GM06990 (cell line): ENCODE results near the gene RBM8A.

Experiments used
- DNase-seq: peaks from one replicate; pipeline ENCODE4 v3.0.0-alpha.2; 2011; ENCODE audit not compliant: insufficient read length; ENCODE audit errors: extremely low read depth
- H3K27me3 ChIP-seq: replicated peaks from 2 replicates; pipeline ENCODE4 v1.6.0; 2011; ENCODE audit warnings: low read length; ENCODE audit not compliant: control insufficient read depth, insufficient read depth
- H3K36me3 ChIP-seq: 2 replicates; pipeline ENCODE4 v1.5.1; 2011; ENCODE audit warnings: low read length; ENCODE audit not compliant: control insufficient read depth, insufficient read depth
- H3K4me3 ChIP-seq: replicated peaks from 2 replicates; pipeline ENCODE4 v1.5.1; 2011; ENCODE audit warnings: low read depth, mild to moderate bottlenecking, control low read depth, low read length
- TF ChIP-seq, protein P1 (sequence below): IDR thresholded peaks from 2 replicates; pipeline ENCODE4 v1.5.1; 2011; ENCODE audit warnings: low read length, control low read depth, mild to moderate bottlenecking, inconsistent platforms; ENCODE audit not compliant: insufficient read depth, poor library complexity, severe bottlenecking

The RBM8A gene

DNA sequence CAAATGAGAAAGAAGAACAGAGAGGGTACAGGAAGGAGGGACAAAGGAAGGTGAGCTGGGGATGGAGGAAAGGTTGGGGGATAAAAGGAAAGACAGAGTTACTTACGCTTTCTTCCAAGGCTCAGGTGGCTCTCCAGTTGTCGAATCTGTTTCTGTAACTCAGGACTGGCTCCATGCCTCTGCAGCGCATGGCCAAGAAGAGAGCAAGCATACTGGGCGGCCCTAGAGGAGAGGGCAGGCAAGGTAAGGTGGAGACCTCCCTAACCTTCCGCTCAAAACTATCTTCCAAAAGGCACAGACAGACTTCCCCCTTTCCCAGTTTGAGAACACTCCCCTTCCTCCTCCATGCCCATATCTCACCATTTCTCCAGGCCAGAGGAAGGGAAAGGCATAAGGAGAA, 9.7 kb downstream of the RBM8A start:
- Histone ChIP-seq H3K36me3 (peaks cover 2% of the 10 kb centered on the region), H3K27me3 (no peaks in the 10 kb centered on the region), H3K4me3 (peak overlapping the region; percentile 85)
- TF ChIP-seq, protein P1, sequence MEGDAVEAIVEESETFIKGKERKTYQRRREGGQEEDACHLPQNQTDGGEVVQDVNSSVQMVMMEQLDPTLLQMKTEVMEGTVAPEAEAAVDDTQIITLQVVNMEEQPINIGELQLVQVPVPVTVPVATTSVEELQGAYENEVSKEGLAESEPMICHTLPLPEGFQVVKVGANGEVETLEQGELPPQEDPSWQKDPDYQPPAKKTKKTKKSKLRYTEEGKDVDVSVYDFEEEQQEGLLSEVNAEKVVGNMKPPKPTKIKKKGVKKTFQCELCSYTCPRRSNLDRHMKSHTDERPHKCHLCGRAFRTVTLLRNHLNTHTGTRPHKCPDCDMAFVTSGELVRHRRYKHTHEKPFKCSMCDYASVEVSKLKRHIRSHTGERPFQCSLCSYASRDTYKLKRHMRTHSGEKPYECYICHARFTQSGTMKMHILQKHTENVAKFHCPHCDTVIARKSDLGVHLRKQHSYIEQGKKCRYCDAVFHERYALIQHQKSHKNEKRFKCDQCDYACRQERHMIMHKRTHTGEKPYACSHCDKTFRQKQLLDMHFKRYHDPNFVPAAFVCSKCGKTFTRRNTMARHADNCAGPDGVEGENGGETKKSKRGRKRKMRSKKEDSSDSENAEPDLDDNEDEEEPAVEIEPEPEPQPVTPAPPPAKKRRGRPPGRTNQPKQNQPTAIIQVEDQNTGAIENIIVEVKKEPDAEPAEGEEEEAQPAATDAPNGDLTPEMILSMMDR = no peak
- no peak for DNase-seq

DNA sequence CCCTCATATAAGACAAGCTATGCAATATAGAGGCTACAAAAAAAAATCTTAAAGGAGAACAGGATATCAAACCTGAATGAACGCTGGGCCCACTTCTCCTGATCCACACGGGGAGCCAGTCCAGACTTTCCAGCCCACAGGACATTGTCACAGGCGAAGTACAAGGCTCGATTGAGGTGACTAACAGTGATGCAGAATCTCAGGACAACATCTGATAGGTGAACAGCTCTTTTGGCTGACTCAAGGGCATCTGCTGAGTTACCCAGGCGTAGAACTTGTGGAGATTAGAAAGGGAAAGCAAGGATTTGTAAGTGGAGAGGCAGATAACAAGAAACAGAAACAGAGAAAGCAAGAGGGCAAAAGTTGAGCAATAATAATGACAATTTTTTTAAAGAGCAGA, 10.5 kb downstream of the RBM8A start:
- H3K4me3 ChIP-seq = no peak overlapping the region
- peaks cover 4% of the 10 kb centered on the region for H3K36me3 ChIP-seq
- no peaks in the 10 kb centered on the region for H3K27me3 ChIP-seq
- TF ChIP-seq, protein P1 = no peak
- DNase-seq = no peak

DNA sequence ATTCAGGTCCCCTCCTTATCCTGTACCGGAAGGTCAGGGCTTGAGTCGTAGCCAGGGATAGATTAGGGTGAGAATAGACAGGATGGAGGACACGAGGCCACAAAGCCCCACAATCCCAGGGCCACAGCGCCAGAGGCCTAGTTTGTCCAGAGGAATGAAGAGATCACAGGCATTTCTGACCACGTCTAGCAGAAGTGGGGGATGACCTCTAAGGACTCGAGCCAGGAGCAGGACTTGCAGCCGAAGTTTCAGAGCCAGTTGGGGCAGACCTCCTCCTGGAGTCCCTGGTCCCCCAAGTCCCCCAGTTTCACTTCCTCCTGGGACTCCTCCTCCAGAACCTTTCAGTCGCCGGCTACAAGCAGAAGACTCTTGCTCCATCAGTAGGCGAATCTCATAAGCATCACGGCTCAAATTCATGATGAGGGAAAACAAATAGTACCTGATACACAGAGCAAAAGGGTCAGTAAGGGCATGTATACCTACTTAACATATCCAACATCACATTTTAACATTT, 15.1 kb downstream of the RBM8A start:
- DNase-seq = no peak
- Histone ChIP-seq H3K27me3 (no peaks in the 10 kb centered on the region), H3K36me3 (peaks cover 4% of the 10 kb centered on the region), H3K4me3 (no peak overlapping the region)
- TF ChIP-seq, protein P1 = no peak

DNA sequence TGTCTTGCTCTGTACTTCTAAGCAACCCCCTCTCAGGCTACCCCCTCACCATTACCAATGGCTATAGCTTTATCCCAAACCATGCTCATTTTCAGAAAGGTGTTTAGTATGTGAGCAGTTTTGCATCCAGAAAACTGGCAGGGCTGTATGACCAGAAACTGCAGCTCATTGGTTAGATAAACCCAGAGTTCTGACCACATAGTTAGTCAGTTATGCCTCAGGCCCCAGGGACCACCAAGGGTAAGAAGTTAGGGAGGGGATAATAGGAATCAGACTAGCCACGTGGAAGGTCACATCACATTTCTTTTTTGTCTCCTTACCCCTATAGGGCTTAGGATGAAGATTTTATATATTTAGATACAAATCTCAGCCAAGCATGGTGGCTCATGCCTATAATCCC, 18.6 kb downstream of the RBM8A start:
- DNase-seq = no peak
- Histone ChIP-seq H3K27me3 (no peaks in the 10 kb centered on the region), H3K4me3 (no peak overlapping the region), H3K36me3 (peaks cover 2% of the 10 kb centered on the region; the same call in 1 of the 2 replicates)
- TF ChIP-seq, protein P1 = no peak

DNA sequence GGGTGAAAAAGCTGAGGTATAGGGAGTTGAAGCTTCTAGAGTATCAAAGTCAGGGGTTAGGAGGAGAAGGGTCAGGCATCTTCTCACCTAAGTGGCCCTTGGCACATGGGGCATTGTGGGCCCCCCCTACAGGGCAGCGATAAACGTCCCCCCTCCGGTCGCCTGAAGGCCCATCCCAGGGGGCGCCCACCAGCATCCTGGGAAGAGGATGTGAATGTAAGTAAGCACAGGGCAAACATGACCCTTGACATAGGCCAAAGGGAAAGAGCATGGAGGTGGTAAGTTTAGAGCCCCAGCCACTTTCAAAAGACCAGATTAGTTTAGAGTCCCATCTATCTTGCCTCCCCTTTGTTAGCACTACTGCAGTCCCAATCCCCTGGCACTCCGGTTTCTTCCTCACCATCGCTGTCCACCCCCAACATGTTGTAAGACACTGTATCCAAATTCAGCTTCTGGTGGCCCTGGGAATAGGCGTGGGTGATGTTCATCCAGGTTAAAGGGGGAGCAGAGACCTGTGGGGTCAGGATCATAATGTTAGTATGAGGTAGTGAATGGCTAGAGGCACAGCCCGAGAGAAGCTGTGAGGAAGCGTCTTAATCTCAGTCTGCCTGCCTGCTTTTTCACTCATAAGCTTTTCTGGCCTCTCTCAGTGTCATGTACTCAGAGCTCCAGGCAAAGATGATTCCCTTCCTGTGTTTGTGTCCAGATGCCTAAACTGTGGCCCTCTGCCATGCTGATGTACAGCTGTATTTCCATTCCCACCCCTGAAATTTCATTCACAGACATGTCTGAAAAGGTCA, 20.1 kb downstream of the RBM8A start:
- TF ChIP-seq, protein P1 = no peak
- peaks cover under 1% of the 10 kb centered on the region; the same call in 1 of the 2 replicates for H3K36me3 ChIP-seq
- no peaks in the 10 kb centered on the region for H3K27me3 ChIP-seq
- DNase-seq = no peak
- no peak overlapping the region for H3K4me3 ChIP-seq
